Stomach smooth muscle (tissue), 2 donors: ENCODE measurements around the gene ASB7.

Source experiments
- H3K27ac ChIP-seq: one replicate; pipeline ENCODE4 v1.7.0; 2013; ENCODE audit warnings: mild to moderate bottlenecking, low read length, inconsistent platforms
- H3K27me3 ChIP-seq, 2 donors: one replicate each; pipeline ENCODE4 v1.7.0; 2013; ENCODE audit warnings: low read length in 2 of 2; ENCODE audit not compliant: insufficient read depth in 2 of 2, control insufficient read depth in 1 of 2
- H3K36me3 ChIP-seq, 2 donors: one replicate each; pipeline ENCODE4 v1.7.0; 2013; ENCODE audit warnings: low read length in 2 of 2; ENCODE audit not compliant: control insufficient read depth in 2 of 2, insufficient read depth in 2 of 2
- H3K4me1 ChIP-seq: one replicate; pipeline ENCODE4 v1.7.0; 2013; ENCODE audit warnings: low read length; ENCODE audit not compliant: control insufficient read depth, insufficient read depth
- H3K4me3 ChIP-seq, 2 donors: one replicate each; pipeline ENCODE4 v1.7.0; 2013; ENCODE audit warnings: low read length in 2 of 2
- H3K9ac ChIP-seq, 2 donors: one replicate each; pipeline ENCODE4 v1.7.0; 2013; ENCODE audit warnings: low read length in 2 of 2, mild to moderate bottlenecking in 1 of 2
- H3K9me3 ChIP-seq, 2 donors: one replicate each; pipeline ENCODE4 v1.7.0; 2013; ENCODE audit warnings: low read length in 2 of 2; ENCODE audit not compliant: control insufficient read depth in 2 of 2
- donor health status: healthy.
- donor health status: Pancreatic carcinoma.

Gene ASB7

DNA sequence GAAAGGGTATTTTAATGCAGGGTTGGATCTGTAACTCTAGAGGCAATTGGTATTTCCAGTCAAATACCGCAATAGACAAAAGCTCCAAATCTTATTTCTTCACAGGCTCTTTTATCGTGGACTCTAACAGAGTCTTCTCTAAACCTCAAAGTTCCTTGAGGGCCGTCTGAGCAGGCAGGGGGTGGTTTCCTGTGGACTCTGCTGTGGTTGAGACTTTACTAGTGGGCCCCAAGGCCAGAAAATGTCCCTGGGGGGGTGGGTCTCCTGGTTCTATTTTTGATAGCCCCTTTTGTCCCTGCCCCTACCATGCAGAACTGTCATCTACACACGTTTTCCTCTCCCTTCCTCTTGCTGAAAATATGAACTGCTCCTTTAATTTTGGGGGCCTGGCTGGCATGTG is 80.1 kb downstream of the ASB7 start:
- no peak overlapping the region for H3K4me3 ChIP-seq
- no peak overlapping the region for H3K9ac ChIP-seq
- no peaks in the 10 kb centered on the region for H3K36me3 ChIP-seq
- H3K27ac ChIP-seq, result no peak overlapping the region
- peaks cover 0 to 2% of the 10 kb centered on the region in 2 donors for H3K9me3 ChIP-seq
- H3K27me3 ChIP-seq, result peaks cover 0 to 4% of the 10 kb centered on the region in 2 donors
- H3K4me1 ChIP-seq, result no peaks in the 10 kb centered on the region

DNA sequence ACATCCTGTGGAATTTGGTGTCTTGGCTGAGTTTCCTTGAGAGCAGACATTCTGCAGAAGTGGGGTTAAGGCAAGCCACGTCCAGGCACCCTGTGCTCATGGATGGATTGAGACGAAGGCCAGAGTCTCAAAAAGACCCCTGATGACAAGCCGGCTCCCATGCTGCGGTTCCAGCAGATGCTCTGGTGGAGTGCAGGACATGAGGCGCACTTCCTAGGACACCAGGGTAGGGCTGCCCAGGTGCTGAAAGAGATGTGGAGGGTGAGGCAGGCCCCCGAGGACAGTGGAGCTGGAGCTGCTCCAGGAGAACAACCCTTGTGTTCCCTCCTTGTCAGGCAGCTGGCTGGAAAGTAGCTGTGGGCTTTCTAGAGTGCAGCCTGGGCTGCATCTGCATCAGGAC is 81.0 kb downstream of the ASB7 start:
- Histone ChIP-seq H3K9me3 (peaks cover 0 to 2% of the 10 kb centered on the region in 2 donors), H3K4me3 (no peak overlapping the region), H3K4me1 (peaks cover 8% of the 10 kb centered on the region), H3K9ac (no peak overlapping the region), H3K27me3 (peaks cover 0 to 4% of the 10 kb centered on the region in 2 donors), H3K36me3 (no peaks in the 10 kb centered on the region), H3K27ac (no peak overlapping the region)

DNA sequence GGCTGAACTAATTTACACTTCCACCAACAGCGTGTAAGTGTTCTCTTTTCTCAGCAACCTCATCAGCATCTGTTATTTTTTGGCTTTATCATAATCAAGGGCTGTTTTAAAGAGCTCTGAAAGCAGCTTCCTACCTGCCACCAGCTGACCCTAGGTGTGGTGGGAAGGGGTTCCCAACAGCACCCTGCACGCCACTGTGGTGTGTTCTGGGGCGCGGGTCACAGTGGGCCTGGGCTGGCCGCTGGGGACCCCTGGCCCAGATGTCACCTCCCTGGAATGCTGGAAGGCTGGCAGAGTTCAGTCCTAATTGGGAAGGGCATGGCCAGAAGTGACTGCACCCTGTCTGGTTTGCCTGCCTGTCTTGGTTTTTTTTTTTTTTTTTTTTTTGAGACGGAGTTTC is 82.2 kb downstream of the ASB7 start:
- H3K36me3 ChIP-seq, result no peaks in the 10 kb centered on the region
- no peak overlapping the region for H3K27ac ChIP-seq
- H3K27me3 ChIP-seq, result peaks cover 0 to 4% of the 10 kb centered on the region in 2 donors
- peaks cover 10% of the 10 kb centered on the region for H3K4me1 ChIP-seq
- no peak overlapping the region for H3K9ac ChIP-seq
- no peak overlapping the region for H3K4me3 ChIP-seq
- peaks cover 0 to 2% of the 10 kb centered on the region in 2 donors for H3K9me3 ChIP-seq

DNA sequence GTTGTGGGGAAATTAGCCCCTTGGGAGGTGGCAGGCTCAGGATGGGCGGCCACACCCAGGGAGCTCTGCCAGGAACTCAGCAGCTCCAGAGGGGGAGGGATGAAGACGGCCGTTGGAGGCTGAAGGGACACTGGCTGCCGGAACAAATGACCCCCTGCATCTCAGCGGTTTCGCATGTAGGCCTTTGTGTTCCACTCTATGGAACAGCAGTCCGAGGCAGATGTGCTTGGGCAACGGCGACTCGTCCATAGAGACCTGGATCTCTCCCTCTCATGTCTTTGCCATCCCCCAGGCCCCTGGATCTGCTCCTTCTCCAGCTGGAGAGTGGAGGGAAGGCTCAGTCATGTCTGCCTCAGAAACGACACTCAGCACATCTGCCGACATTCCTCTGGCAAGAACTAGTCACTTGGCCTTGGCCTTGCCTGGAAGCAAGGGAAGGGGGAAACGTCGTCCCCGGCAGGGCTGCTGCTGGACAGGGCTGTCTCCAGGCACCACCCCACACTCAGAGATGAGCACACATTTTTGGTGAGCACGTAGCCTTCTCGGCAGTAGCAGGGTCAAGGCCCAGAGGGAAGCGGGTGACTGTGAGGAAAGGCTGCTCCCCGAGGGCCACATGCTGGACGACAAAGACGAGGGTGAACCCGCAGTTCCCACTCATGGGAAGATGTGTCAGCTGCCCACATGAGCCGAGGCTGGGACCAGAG is 83.8 kb downstream of the ASB7 start:
- Histone ChIP-seq H3K9ac (no peak overlapping the region), H3K4me1 (peaks cover 10% of the 10 kb centered on the region), H3K27ac (no peak overlapping the region), H3K36me3 (no peaks in the 10 kb centered on the region), H3K4me3 (no peak overlapping the region), H3K27me3 (peaks cover 0 to 4% of the 10 kb centered on the region in 2 donors), H3K9me3 (peaks cover 0 to 2% of the 10 kb centered on the region in 2 donors)

DNA sequence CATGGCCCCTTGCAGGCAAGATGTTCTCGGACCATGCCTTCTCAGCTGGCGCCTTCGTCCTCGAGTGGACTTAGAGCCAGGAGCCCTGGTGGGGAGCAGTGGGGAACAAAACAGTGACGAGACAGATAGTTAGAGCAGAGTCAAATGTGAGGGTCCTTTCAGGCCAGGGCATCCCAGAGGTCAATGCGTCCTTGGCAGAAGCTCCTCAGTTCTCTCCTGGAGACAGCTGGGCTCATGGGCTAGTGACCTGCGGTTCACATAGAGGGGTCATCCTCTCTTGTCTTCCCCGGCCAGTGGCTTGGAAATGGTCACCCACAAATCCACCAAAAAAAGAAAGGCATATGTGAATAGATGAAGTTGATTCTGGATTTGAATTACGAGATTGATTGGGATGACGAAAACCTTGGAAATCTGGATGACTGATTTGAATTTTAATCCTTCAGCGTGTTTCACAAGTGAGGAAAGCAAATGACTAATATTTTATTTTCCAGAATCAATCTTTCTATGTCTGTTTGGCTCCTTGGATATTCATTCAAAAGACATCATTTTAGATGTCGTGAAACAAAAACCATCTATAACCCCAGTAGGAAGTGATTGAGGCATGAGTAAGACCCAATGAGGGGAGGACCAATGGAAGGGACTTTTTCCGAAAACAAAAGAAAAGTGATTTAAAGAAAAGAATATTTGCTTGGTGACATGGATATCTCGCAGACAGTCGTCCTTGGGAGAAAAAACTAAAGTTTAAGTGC is 84.5 kb downstream of the ASB7 start:
- peaks cover 10% of the 10 kb centered on the region for H3K4me1 ChIP-seq
- no peaks in the 10 kb centered on the region for H3K36me3 ChIP-seq
- H3K4me3 ChIP-seq, result no peak overlapping the region
- H3K27ac ChIP-seq, result no peak overlapping the region
- H3K9me3 ChIP-seq, result peaks cover 0 to 2% of the 10 kb centered on the region in 2 donors
- H3K9ac ChIP-seq, result no peak overlapping the region
- H3K27me3 ChIP-seq, result peaks cover 0 to 4% of the 10 kb centered on the region in 2 donors

DNA sequence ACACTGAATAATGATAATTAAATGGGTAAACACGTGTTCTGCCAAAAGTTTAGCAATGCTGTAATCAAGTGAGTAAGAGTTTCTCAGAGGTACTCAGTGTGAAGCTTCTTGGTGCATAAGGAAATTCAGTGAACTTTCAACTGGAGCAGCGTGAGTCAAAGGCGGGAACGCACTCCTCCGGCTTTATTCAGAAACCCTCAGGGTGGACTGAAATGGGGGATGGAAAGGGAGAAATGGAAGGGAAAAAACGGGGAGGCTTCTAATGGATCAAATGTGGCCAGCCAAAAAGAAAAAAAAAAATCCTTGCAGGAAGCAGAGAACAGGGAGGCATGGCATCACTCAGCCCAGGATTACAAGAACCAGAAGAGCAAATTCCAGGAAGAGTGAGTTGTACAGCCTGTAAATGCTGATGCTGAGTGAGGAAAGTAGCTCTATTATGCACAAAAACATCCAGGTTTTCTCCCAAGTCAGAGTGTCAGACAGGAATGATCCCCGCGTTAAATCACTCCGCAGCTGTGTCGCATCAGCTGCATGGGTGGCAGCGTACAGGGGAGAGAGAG is 85.3 kb downstream of the ASB7 start:
- peaks cover 10% of the 10 kb centered on the region for H3K4me1 ChIP-seq
- no peak overlapping the region for H3K27ac ChIP-seq
- H3K36me3 ChIP-seq, result no peaks in the 10 kb centered on the region
- H3K9ac ChIP-seq, result no peak overlapping the region
- H3K4me3 ChIP-seq, result no peak overlapping the region
- H3K27me3 ChIP-seq, result peaks cover 0 to 4% of the 10 kb centered on the region in 2 donors
- H3K9me3 ChIP-seq, result peaks cover 0 to 2% of the 10 kb centered on the region in 2 donors

DNA sequence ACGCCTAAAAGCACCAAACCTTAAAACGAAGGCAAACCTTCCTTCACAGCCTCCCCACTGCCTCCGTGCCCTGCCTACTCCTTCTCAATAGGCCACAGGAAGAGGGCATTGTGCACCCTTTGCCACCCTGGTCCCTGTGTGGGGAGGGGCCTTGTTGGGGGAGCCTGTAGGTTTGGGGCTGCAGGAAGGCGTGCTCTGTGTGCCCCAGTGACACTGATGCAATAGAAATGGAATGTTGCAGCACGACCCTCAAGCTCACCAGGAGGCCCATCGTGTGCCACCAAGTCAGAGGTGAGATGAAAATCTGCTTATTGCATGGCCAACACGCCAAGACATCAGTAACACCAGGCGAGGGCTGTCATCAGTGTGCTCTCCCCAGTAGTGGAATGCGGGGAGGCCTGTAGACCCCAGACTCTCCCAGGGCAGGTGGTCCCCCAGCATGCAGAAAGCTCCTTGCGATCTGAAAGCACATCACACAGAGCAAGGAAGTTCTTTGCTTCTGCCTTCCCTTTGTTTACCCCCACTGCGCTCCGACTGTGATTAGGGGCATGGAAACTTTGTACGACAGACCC is 86.2 kb downstream of the ASB7 start:
- no peak overlapping the region for H3K27ac ChIP-seq
- no peak overlapping the region for H3K4me3 ChIP-seq
- H3K9me3 ChIP-seq, result peaks cover 0 to 2% of the 10 kb centered on the region in 2 donors
- H3K4me1 ChIP-seq, result peaks cover 12% of the 10 kb centered on the region
- H3K36me3 ChIP-seq, result no peaks in the 10 kb centered on the region
- peaks cover 0 to 4% of the 10 kb centered on the region in 2 donors for H3K27me3 ChIP-seq
- no peak overlapping the region for H3K9ac ChIP-seq

DNA sequence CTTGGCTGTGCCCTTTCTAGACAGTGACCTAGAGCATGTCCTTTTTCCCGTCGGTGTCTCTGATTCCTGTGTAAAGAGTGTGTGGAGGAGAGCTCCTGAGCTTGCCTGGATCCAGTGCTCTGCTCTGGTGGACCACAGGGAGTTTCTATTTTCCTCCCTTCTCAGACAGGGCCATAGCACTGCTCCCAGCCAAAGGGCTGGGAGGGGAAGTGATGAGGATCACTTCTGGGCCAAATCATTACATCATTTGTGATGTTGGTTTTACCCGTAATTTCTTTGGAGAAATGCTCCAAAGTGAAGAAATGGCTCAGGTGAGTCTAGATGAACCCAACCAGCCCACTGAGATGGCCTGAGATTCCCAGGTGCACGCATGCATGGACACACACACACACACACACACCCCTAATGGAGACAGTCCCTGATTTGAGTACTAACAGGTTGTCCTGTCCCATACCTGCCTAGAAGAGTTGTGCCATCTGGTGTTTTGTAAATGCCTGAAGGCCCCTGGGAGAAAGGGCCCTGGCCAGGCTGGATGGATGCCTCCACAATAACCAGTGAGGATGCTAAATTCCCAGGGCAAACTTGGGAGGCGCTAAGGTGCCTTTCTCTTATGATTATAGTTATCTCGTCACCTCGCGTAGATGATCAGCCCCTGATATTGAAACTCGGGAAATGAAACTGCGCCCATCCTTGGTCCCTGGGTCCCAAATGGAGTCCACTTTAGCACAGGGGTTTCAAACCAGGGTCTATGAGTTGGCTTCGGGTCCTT is 86.9 kb downstream of the ASB7 start:
- H3K27me3 ChIP-seq, result peaks cover 0 to 4% of the 10 kb centered on the region in 2 donors

DNA sequence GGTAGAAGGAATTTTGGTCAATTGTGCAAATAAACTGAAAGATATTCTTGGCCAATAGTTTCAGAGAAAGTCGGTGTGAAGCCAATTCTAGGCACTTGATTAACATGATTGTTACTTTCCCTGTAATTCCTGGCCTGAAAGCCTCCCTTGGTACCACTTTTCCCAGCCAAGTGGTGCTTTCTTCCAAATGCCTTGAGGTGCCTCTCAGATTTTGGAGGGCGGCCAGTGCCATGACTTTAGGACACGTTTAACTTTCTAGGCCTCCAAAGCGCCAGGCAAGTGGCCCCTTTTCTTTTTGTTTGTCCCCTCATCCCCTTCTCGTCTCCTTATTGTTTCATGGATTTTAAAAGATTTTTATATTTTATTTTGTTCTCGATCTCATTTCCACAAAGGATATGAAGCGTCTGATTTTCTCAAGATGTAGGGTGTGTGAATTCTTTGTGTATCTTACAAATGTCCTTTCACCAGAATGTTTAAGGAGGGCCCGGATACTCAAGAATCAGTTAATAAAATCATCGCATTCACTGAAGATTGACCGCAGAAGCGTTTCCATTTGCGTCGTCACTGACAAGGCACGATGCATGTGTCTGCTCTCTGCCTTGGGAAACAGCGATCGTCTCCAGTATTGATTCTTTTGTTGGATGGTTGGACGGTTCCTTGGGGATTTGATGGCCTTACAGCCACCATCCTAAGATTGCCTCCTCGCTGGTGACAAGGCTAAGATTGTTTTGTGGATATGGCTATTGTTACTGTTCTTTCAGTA is 87.8 kb downstream of the ASB7 start:
- H3K4me1 ChIP-seq, result peaks cover 12% of the 10 kb centered on the region
- H3K27me3 ChIP-seq, result peaks cover 0 to 4% of the 10 kb centered on the region in 2 donors
- H3K9me3 ChIP-seq, result peaks cover 0 to 2% of the 10 kb centered on the region in 2 donors
- no peaks in the 10 kb centered on the region for H3K36me3 ChIP-seq
- H3K9ac ChIP-seq, result no peak overlapping the region
- H3K4me3 ChIP-seq, result no peak overlapping the region
- H3K27ac ChIP-seq, result no peak overlapping the region

More for the DNA sequence above, 86.9 kb downstream of the ASB7 start:
- Histone ChIP-seq H3K4me3 (no peak overlapping the region), H3K4me1 (peaks cover 12% of the 10 kb centered on the region), H3K36me3 (no peaks in the 10 kb centered on the region), H3K9ac (no peak overlapping the region), H3K9me3 (peaks cover 0 to 2% of the 10 kb centered on the region in 2 donors), H3K27ac (no peak overlapping the region)
